GM21576 (cell line): ENCODE measurements around the gene TMEM164.
"Not testable (repeated sequence)": the region's sequence is repeated elsewhere in the genome, so short reads cannot be mapped to it uniquely, and the experiment has no call there.

ENCODE experiments used
- ATAC-seq: cut with Tn5 transposase; IDR thresholded peaks from one replicate; pipeline ENCODE4 v1.9.1; 2021; ENCODE audit warnings: mild to moderate bottlenecking, moderate library complexity; ENCODE audit not compliant: unreplicated experiment

Gene TMEM164

DNA sequence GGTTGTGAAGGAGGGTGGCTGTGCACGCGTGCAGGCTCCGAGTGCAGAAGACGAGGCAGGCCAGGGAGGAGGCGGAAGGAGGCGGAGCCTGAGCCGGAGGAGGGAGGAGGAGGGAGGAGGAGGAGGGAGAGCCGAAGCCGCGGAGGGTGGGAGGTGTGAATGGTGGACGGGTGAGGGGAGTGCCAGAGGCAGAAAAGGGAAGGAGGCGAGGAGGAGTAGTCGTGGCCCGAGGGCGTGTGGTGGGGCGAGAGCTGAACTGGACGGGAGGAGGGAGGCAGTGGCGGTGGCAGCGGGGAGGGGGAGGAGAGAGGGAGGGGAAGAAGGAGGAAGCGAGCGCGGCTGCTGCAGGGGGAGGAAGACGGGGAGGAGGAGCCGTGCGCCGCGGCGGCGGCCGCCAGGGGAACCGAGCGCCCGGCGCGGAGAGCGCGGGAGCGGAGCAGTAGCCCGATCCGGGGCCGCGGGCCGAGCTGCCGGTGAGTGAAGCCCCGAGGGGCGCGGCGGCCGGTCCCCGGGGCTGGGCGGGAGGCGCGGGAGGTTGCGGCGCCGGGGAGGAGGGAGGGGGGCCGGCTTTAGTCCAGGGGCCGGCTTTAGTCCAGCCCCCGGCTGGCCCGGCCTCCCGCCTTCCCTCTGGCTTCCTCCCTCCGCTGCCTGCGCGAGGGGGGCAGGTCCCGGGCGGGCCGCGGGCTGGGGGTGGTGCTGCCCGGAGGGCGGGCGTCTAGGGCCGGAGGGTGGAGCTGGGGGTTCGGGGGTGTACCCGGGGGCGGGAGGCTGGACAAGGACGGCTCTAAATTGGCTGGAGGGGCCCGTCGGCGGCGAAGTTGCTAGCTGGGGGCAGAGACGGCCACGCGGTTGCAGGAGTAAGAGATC lies at the start of gene TMEM164:
Gene TMEM164 (plus strand): TSS at position 815 of the 867 bp plus-strand sequence. CDS start 661 bp downstream, outside the sequence.
- ATAC-seq: peak; percentile 80

DNA sequence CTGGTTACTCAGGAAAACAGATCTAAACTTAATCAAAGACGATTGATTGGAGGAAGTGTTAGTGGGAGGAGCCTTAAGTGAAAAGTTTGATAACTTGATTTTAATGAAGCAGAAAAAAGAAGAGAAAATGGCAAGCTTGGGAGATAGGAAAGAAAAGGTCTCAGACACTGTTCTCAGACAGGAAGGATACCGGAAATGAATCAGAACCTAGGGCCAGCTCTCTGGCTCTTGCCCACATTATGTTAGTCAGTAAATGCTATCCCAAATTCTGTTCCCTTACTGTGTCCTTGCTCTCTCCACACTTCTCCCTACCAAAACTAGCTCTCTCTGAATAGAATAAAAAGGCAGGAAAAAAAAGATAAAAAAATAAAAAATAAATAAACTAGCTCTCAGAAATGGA lies 48.6 kb upstream of the TMEM164 start:
- no peak for ATAC-seq

DNA sequence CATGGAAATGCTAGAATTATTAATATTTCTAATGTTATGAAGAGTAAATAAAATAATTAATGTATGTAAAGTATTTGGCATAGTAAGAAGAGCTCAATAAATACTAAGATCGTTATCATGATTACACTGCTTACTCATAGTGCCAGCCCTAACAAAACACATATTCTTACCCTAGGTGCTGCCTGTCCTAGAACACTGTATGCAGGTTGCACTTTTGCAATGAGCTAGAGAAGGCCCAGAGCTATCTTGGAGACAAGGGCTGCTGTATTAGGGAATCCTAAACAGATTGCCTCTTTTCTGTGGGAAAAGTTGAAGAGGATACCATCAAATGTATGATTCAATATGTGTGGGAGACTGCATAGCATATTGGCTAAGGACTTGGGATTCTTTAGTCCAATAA lies 48.0 kb upstream of the TMEM164 start:
- no peak for ATAC-seq

DNA sequence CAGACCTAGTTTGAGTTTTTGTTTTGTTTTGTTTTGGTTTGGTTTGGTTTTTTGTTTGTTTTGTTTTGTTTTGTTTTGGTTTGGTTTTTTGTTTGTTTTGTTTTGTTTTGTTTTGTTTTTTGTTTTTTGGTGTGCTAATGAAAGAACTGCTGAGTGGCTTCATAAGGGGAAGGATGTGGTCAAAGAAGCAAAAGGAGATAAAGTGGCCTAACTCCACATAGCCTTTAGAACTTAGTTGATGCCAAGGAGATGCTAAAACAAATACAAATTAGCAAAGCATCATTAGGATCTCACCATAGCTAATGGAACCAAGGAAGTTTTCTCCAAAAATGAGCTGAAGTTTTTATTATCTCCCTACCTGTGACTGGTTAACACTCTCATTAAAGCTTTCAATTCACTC lies 44.6 kb upstream of the TMEM164 start:
- ATAC-seq: no peak

DNA sequence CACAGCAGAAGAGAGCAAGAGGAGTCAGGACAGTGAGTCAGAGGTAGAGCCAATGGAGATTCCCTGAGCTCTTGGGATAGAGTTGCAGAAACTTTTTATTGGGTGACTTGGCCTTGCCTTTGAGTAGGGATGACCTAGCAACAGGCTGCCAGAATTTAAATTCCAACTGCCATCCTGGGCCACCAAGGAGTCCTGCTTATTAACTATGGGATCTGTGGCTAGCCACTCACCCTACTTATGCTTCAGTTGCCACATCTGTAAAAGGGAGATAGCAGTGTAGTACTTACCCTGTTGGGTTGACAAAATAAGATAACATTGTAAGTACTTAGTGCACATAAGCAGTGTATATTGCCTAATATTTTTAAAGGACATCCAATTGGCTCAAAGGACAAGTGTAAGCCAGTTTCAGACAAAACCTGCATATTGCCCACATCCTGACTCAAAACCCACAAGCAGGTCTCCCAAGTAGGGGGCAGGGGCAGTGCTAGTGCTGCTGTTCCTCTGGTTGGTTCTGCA lies 43.5 kb upstream of the TMEM164 start:
- no peak for ATAC-seq

DNA sequence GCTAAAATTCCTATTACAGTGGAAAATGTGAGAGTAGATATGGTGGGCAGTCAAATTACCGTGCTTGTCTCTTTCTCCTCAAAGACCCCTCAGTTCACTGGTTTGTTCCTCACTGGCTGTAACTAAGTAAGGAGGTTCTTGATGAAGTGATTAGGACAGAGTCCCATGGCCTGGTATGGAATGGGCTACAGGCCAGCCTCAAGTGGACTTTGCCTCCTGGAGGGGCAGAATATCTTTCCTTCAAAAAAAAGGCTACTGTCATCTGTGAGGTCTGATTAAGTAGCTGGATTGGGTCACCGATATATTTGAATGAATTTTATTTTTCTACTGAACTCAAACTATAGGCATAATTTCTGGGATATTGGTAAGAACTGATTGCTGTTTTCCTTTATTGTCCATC lies 38.5 kb upstream of the TMEM164 start:
- ATAC-seq: no peak

DNA sequence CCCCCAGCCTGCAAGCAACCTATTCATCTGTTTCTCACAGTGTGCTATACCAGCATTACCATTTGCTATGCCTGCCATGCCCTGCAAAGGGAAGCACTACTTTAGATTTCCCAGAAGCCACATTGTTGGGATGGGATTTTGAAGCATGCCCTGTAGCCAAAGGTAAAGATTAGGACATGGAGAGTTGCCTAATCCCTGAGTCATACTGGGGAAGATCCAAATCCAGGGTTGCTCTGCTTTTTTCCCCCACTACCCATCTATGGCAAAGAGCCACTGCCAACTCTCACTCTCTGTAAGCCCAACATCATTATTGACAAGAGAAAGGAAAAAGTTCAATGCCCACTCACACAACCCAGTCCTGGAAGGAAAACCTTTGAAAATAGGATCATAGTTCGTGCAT lies 36.7 kb upstream of the TMEM164 start:
- no peak for ATAC-seq

DNA sequence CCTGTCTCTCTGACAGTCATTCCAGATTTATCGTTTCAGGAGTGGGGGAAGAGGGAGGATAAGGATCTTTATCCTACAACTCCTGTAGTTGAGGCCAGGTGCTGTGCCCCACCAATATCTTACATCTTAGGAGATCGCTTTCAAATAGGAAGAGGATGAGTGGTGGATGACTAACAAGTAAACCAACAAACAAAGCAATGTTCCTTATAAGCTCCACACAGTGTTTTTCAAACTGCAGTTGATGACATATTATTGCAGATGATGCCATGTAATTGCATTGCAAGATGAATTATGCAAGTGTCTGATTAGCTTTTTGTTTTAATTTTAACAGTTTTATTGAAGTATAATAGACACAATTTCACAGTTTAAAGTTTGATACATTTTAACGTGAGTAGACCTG lies 35.8 kb upstream of the TMEM164 start:
- no peak for ATAC-seq

DNA sequence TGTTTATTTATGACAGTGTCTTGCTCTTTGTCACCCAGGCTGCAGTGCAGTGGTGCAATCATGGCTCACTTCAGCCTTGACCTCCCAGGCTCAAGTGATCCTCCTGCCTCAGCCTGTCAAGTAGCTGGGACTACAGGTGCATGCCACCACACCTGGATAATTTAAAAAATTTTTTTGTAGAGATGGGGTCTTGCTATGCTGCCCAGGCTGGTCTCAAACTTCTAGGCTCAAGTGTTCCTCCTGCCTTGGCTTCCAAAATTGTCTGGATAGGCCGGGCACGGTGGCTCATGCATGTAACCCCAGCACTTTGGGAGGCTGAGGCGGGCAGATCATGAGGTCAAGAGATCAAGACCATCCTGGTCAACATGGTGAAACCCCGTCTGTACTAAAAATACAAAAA lies 32.1 kb upstream of the TMEM164 start:
- ATAC-seq: not testable (repeated sequence)

DNA sequence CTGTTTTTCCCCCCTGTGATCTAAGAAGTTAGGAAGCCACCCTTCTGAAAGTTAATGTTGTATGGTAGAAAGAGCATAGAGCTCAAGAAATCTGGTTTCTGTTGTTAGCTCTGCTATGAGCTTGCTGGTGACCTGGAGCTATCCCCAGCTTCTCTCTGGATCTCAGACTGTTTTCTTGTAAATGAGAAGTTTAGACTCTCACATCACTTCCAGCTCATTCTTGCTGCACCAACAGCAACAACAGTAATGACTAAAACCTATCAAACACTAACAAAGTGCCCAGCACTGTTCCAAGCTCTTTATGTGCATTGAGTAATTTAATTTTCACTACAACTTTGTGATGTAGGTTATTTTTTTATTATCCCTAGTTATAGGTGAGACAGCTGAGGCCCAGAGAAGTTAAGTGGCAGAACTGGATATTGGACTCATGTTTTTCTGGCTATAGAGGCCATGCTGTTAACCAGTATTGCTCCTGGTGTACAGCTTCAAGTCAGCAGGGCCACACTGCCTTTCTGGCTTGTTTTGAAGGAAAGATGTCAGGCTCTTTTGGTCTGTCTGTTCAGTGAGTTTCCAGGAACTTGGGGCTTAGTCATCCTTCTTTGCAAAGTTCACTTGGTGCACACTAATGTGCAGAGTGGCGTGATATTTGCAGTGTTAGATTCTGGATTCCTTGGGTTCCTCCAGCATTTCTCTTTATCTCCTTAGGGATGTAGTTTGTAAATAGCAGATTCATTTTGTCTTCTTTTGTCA lies 27.8 kb upstream of the TMEM164 start:
- no peak for ATAC-seq

DNA sequence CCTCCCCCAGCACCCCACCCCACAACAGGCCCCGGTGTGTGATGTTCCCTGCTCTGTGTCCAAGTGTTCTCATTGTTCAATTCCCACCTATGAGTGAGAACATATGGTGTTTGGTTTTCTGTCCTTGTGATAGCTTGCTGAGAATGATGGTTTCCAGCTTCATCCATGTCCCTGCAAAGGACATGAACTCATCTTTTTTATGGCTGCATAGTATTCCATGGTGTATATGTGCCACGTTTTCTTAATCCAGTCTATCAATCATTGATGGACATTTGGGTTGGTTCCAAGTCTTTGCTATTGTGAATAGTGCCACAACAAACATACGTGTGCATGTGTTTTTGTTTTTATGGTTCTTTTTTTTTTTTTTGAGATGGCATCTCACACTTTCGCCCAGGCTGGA lies 17.7 kb upstream of the TMEM164 start:
- ATAC-seq: not testable (repeated sequence)

DNA sequence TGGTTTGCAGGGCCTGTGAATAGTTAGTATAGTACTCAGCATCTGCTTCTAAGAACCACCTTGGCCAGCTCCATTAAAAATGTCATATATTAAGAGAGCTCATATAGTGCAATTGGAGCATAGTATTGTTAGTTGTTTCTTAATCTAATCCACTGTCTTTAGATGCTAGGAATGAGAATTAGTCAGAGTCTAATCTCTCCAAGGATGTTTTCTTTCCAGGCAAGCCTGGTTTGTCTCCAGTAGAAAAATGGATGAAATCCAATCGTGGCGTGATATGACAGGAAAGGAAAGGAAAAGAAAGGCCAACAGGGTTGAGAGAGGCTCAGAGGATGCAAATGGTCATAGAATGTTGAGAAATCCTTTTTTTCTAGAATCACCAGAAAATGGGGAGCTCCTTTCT lies 15.0 kb upstream of the TMEM164 start:
- no peak for ATAC-seq

DNA sequence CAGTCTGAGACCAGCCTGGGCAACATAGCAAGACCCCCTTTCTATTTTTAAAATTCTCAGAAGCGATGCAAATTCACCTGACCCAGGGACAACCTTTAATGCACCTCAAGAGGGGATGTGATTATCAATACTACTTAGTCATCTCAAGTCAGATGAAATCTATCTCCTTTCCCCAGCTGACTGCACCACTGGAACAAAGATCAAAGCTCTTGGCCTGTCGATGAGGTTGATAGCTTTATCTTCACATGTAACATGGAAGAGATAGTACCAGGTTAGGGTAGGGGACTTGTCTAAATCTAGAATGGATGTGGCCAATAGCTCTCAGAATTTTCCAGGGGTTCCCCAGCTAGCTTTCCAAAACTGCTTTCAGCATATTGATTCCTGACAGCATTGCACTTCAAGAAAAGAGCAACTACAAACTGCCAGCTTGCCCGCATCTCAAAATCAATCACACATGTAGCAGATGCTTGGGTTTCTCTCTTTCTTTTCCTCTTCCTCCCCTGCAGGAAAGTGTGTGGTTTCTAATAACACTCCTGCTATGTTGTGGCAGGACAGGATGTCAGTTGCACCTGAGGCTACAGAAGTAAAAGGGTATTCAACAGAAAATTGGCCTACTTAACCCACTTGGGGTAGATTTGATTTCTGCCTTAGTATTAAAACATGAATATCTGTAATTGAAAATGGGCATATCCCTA lies 12.2 kb upstream of the TMEM164 start:
- ATAC-seq: peak; percentile 69

DNA sequence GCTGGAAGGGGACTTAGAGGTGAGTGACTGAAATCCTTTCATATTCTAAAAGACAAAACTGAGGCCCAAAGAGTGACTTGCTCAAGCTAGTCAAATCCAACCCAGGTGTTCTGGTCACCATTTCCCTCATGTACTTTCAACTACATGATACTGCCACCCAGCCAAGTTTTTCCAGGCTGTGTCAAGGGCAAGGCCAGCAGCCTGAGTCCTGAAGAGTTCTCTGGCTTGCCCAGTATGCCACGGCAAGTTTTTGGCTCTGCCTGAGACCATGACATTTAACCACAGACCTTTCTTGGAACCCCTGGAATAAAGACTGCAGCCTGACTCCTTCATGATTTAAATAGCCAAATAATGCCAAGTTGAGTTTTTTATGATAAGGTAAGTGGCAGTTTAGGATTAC lies 10.7 kb upstream of the TMEM164 start:
- no peak for ATAC-seq

DNA sequence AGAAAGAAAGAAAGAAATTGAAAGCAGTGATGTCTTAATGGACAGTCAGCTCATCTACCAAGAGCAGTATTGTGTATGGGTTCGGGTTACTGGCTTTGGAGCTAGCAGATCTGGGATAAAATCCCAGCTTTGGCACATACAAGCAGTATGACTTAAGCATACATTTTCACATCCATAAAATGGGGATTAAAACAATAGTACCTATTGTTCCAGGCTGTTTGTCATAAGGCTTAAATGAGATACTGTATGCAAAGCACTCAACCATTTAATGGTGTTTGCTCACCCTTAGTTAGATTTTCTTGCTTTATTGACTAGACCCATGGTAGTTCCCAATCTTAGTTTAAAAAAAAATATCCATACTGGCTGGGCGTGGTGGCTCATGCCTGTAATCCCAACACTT lies 7.8 kb upstream of the TMEM164 start:
- ATAC-seq: no peak

DNA sequence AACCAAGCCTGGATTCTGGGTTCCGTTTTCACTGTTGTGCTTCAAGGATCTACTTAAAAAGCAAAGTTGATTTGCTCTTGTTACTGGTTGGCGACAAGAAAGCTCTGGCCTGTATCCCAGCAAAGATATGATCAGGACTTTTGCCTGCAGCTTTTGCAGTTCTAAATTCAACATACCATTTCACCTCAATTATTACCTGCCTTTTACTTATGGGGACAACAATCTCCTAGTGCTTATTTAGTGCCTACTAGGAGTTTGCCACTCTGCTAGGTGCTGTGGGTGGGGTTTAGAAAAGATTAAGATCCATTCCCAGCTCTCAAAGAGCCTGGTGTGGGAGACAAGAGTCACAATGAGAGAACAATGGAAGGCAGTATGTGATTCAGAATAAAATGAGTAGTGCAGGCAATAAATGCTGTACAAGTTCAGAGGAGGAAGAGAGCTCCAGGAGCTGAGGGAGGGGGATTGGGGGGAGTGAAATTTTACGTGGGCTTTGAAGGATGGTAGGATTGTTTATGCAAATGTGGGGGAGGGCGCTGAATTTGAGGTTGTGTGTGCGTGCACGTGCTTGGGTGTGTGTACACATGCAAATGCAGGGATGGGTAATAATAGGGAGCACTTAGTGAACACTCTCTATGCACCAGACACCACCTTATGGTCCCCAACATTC lies 5.0 kb upstream of the TMEM164 start:
- ATAC-seq: no peak

DNA sequence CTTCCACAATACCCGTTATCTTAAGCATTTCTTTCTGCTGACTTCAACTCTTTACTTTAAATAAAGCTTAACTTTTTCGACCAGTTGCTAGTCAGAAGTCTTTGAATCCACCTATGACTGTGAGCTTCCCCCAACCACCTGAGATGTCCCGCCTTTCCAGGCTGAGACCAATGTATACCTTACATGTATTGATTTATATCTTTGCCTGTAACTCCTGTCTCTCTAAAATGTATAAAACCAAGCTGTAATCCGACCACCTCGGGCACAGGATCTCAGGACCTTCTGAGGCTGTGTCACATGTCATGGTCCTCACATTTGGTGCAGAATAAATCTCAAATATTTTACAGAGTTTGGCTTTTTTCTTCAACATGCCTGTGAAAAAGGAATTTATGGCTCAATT lies 2.9 kb upstream of the TMEM164 start:
- no peak for ATAC-seq

DNA sequence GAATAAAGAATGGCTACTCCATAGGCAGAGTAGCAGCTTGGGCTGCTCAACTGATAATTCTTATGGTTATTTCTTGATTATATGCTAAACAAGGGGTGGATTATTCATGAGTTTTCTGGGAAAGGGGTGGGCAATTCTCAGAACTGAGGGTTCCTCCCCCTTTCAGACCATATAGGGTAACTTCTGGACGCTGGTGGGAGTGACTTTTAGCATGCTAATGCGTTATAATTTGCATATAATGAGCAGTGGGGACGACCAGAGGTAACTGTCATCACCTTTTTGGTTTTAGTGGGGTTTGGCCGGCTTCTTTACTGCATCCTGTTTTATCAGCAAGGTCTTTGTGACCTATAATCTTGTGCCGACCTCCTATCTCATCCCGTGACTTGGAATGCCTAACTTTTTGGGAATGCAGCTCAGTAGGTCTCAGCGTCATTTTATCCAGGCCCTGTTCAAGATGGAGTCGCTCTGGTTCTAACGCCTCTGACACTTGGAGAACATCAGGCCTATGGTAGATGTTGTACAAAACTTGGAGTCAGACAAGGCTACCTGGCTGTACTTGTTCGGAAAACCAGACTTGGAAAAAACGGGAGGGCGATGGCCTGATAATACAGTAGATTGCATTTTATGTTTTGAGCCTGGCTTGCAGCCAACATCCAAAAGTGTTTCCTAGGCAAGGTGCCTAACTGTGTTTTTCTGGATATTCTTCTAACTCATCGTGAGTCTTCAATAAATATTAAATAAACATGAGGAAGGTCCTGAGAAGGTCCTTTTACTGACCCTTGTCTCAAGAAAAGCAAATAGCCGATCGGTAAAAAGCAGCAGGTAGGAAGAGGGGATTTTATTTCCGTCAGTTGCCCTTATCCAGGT lies 1.8 kb upstream of the TMEM164 start:
- no peak for ATAC-seq

DNA sequence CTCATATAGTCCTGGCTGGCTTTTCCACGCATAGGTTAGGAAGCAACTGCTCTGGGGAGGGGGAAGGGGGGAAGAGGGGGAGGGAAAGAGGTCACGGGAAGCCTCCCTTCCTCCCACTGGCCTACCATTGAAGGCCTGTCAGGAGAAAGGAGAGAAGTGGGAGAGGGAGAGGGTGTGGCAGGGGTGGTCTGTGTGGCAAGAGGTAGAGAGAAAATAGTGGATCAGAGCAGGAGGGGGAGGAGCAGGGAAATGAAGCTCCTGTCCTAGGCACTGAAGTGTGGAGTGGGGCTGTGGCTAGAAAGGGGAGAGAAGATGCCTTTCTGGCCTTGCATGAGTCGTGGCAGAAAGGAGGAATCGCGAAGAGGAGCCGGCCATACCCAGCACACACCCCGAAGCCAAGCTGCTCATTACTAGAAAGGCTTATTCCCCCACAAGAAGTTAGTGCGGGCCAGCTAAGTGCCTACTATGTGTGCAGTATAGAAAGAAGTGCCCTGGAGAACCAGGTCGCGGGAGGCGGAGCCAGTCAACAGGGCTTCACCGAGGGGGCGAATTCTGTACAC lies 1.1 kb upstream of the TMEM164 start:
- ATAC-seq: no peak
